ENCODE data around the gene PTK7. TPM values are rescaled to one million over a fixed set of nuclear protein-coding genes. Genes with fewer than 3 reads are reported as not detected.
"Not testable (repeated sequence)": the region's sequence is repeated elsewhere in the genome, so short reads cannot be mapped to it uniquely, and the experiment has no call there.

The PTK7 gene
- total and polyA plus RNA-seq, 4 experiments from 2014 or later = 0.08 to 0.42 (median 0.26) TPM; not detected in 1

DNA sequence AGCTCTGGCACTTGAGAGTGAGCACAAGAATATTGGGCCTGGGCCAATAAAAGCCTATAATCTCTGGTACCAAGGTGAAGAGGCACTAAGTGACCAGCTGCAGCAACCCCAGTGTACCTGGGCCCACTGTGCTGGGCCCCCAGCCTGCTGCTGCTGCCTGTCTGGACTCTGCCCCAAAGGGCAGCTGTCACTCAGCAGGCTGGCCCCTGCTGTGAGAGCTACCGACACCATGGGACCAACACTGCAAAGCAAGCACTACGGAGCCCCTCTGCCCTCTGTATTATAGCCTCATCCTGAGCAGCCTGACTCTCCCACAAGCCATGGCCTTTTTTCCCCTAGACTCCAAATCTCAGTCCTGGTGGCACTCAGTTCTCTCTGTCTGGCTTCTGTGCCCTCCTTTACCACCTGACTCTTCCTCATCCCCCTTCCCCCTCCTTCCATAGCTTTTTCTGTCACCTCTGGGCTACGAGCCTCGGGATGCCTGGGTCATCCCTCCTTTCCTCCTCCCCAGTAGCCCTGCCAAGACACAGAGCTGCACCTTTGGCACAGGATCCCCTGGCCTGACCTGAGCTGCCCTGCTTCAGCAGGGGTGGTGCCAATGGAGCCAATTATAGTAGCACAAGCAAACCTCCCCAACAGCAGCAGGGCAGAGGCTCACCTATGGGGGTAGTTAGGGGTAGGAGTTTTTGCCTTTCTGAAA is 40.5 kb upstream of the PTK7 start:
- no peak for DNase-seq
- H3K27me3 Mint-ChIP-seq = no peaks in the 10 kb centered on the region
- CTCF ChIA-PET (ENCODE audit: partially characterized antibody) = interaction anchor here (2.1 kb wide), 1 partner anchor 18 kb away, joined by 5 read pairs; the partner anchor contains the start of gene CUL7
- peaks cover 0 to 6% (median under 1%) of the 10 kb centered on the region in 4 donors for H3K4me1 Mint-ChIP-seq
- H3K9me3 Mint-ChIP-seq = peaks cover 0 to 2% (median 0%) of the 10 kb centered on the region in 8 donors
- Histone ChIP-seq H3K4me3 (ENCODE audit: low read length in 2 of 2) (no peak overlapping the region), H3K27me3 (ENCODE audit: insufficient read depth, low read length) (no peaks in the 10 kb centered on the region), H3K9me3 (ENCODE audit: control insufficient read depth in 1 of 2, low read length in 2 of 2) (no peaks in the 10 kb centered on the region), H3K27ac (ENCODE audit: low read depth, low read length) (no peak overlapping the region), H3K36me3 (ENCODE audit: insufficient read depth, low read length) (peaks cover 38% of the 10 kb centered on the region), H3K4me1 (ENCODE audit: insufficient read depth, low read length) (no peaks in the 10 kb centered on the region)
- POLR2A ChIA-PET (ENCODE audit: partially characterized antibody) = interaction anchor here (1.4 to 2.0 kb wide), 2 partner anchors 21 to 23 kb away, joined by 4 to 5 read pairs; partner anchors contain the start of genes KLC4, KLHDC3 and MRPL2
- H3K27ac Mint-ChIP-seq = peak overlapping the region in 3 of 7 donors; percentile 29 to 50 (median 40)
- intact Hi-C loops (cut with micrococcal nuclease) = no loop called here
- H3K4me3 Mint-ChIP-seq = no peak overlapping the region
- H3K36me3 Mint-ChIP-seq = peaks cover 22 to 52% of the 10 kb centered on the region in 2 donors

GRCh38 chr6:43036712-43037111 is 39.4 kb upstream of the PTK7 start:
- POLR2A ChIA-PET (ENCODE audit: partially characterized antibody) = interaction anchor here (1.4 kb wide), 1 partner anchor 22 kb away, joined by 4 read pairs; the partner anchor contains the start of gene KLHDC3
- Mint-ChIP-seq H3K36me3 (peaks cover 20 to 53% of the 10 kb centered on the region in 2 donors), H3K27me3 (no peaks in the 10 kb centered on the region), H3K4me1 (peaks cover 0 to 6% (median under 1%) of the 10 kb centered on the region in 4 donors), H3K9me3 (peaks cover 0 to under 1% (median 0%) of the 10 kb centered on the region in 8 donors), H3K27ac (peak overlapping the region in 1 of 7 donors; percentile 36), H3K4me3 (no peak overlapping the region)
- CTCF ChIA-PET (ENCODE audit: partially characterized antibody) = interaction anchor here (2.1 kb wide), 1 partner anchor 17 kb away, joined by 5 read pairs; the partner anchor contains the start of gene CUL7
- H3K4me3 ChIP-seq (ENCODE audit: low read length in 2 of 2) = no peak overlapping the region
- H3K27ac ChIP-seq (ENCODE audit: low read depth, low read length) = no peak overlapping the region
- DNase-seq = no peak
- H3K9me3 ChIP-seq (ENCODE audit: control insufficient read depth in 1 of 2, low read length in 2 of 2) = no peaks in the 10 kb centered on the region
- H3K27me3 ChIP-seq (ENCODE audit: insufficient read depth, low read length) = no peaks in the 10 kb centered on the region
- H3K36me3 ChIP-seq (ENCODE audit: insufficient read depth, low read length) = peaks cover 38% of the 10 kb centered on the region
- intact Hi-C loops (cut with micrococcal nuclease) = no loop called here
- no peaks in the 10 kb centered on the region for H3K4me1 ChIP-seq (ENCODE audit: insufficient read depth, low read length)

DNA sequence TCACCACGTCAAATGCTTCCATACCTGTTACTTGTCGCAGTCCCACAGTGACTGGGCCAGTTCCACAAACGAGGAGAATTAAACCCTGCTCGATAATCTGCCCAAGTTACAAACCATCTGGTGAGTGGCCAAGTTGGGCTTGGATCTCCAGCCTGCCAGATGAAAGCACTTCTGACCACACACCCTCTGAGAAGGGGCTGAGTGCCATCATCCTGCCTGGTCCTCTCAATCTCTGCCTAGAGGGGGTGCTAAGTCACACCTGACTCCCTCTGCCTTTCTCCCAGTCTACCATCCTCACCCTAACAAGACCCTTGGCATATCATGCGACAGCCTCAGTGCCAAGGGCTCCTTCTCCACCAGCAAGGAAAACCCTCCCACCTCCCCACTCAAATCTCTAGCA is 38.9 kb upstream of the PTK7 start:
- H3K4me3 Mint-ChIP-seq = no peak overlapping the region
- ChIA-PET CTCF (ENCODE audit: partially characterized antibody) (no interaction called here), POLR2A (ENCODE audit: partially characterized antibody) (no interaction called here)
- peak overlapping the region in 2 of 7 donors; percentile 46 to 54 for H3K27ac Mint-ChIP-seq
- Histone ChIP-seq H3K4me3 (ENCODE audit: low read length in 2 of 2) (no peak overlapping the region), H3K9me3 (ENCODE audit: control insufficient read depth in 1 of 2, low read length in 2 of 2) (no peaks in the 10 kb centered on the region), H3K4me1 (ENCODE audit: insufficient read depth, low read length) (no peaks in the 10 kb centered on the region), H3K36me3 (ENCODE audit: insufficient read depth, low read length) (peaks cover 36% of the 10 kb centered on the region), H3K27me3 (ENCODE audit: insufficient read depth, low read length) (no peaks in the 10 kb centered on the region), H3K27ac (ENCODE audit: low read depth, low read length) (no peak overlapping the region)
- peaks cover 0 to 6% (median under 1%) of the 10 kb centered on the region in 4 donors for H3K4me1 Mint-ChIP-seq
- no peak for DNase-seq
- peaks cover 17 to 50% of the 10 kb centered on the region in 2 donors for H3K36me3 Mint-ChIP-seq
- no peaks in the 10 kb centered on the region for H3K27me3 Mint-ChIP-seq
- intact Hi-C loops (cut with micrococcal nuclease) = no loop called here
- no peaks in the 10 kb centered on the region for H3K9me3 Mint-ChIP-seq

DNA sequence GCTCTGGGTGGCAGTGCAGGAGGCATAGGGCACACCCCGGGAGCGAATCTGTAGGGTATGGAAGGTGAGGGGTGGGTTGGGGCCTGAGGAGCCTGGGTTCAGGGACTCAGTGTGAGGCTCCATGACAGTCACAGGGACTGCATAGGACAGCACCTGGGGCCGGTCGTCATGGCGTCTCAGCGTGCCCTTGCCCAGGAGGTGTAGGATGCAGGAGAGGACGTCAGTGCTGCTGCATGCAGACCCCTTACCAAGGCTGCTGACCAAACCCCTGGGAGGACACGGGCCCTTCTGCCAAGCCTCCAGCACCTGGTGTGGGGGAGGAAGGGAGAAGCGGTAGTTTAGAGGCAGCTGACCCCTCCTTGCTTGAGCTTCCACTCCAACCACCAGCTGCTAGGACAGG is 38.4 kb upstream of the PTK7 start:
- no peak overlapping the region for H3K4me3 Mint-ChIP-seq
- H3K27ac Mint-ChIP-seq = peak overlapping the region in 1 of 7 donors; percentile 46
- H3K27ac ChIP-seq (ENCODE audit: low read depth, low read length) = no peak overlapping the region
- H3K9me3 ChIP-seq (ENCODE audit: control insufficient read depth in 1 of 2, low read length in 2 of 2) = no peaks in the 10 kb centered on the region
- no peak overlapping the region for H3K4me3 ChIP-seq (ENCODE audit: low read length in 2 of 2)
- DNase-seq = no peak
- no peaks in the 10 kb centered on the region for H3K27me3 Mint-ChIP-seq
- H3K36me3 Mint-ChIP-seq = peaks cover 21 to 53% of the 10 kb centered on the region in 2 donors
- H3K4me1 ChIP-seq (ENCODE audit: insufficient read depth, low read length) = no peaks in the 10 kb centered on the region
- H3K27me3 ChIP-seq (ENCODE audit: insufficient read depth, low read length) = no peaks in the 10 kb centered on the region
- intact Hi-C loops (cut with micrococcal nuclease) = no loop called here
- peaks cover 0 to 6% (median under 1%) of the 10 kb centered on the region in 4 donors for H3K4me1 Mint-ChIP-seq
- H3K9me3 Mint-ChIP-seq = no peaks in the 10 kb centered on the region
- CTCF ChIA-PET (ENCODE audit: partially characterized antibody) = no interaction called here
- H3K36me3 ChIP-seq (ENCODE audit: insufficient read depth, low read length) = peaks cover 32% of the 10 kb centered on the region
- POLR2A ChIA-PET (ENCODE audit: partially characterized antibody) = no interaction called here

GRCh38 chr6:43038727-43039126 is 37.4 kb upstream of the PTK7 start:
- Mint-ChIP-seq H3K27ac (peak overlapping the region in 2 of 7 donors; percentile 46 to 79), H3K4me3 (no peak overlapping the region), H3K27me3 (no peaks in the 10 kb centered on the region), H3K36me3 (peaks cover 24 to 55% of the 10 kb centered on the region in 2 donors), H3K9me3 (no peaks in the 10 kb centered on the region), H3K4me1 (no peaks in the 10 kb centered on the region)
- intact Hi-C loops (cut with micrococcal nuclease) = no loop called here
- Histone ChIP-seq H3K36me3 (ENCODE audit: insufficient read depth, low read length) (peaks cover 39% of the 10 kb centered on the region), H3K9me3 (ENCODE audit: control insufficient read depth in 1 of 2, low read length in 2 of 2) (no peaks in the 10 kb centered on the region), H3K4me3 (ENCODE audit: low read length in 2 of 2) (no peak overlapping the region), H3K27me3 (ENCODE audit: insufficient read depth, low read length) (no peaks in the 10 kb centered on the region), H3K4me1 (ENCODE audit: insufficient read depth, low read length) (no peaks in the 10 kb centered on the region), H3K27ac (ENCODE audit: low read depth, low read length) (no peak overlapping the region)
- no peak for DNase-seq
- ChIA-PET POLR2A (ENCODE audit: partially characterized antibody) (interaction anchor here (0.7 to 1.2 kb wide), 3 partner anchors 17 to 586 kb away, joined by 3 to 5 read pairs (median 4); partner anchors contain the start of gene RRP36), CTCF (ENCODE audit: partially characterized antibody) (no interaction called here)

DNA sequence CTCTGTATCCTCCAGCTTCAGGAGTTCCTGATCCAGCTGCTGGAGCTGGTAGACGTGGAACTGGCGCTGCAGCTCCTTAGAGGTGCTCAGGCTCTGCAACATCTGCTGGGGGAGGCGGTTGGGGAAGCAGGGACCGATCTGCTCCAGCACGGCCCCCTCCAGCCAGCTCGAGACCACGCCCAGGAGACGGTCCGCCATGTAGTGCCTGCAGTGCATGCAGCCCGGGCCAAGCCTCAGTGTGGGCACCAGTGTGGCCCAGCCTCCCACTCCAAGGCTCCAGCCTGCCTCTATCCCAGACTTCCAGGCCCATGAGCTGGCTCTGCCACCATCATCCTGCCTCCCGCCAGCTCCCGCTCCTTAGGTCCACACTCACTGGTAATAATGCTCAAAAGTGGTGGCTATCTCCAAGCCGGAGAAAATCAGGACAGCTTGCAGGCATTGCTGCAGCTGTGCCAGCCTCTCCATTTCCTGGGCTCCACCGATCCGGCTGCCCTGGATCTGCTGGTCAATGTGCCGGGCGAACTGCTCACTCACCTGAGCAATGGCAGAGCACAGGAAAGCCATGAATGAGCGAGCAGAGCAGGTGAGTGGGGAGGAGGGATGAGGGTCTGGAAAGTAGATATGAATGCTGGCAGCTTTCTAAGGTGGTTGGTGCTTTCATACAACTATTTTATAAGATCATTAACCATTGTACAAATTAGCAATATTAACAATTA is 35.4 kb upstream of the PTK7 start:
- peak overlapping the region in 1 of 7 donors; percentile 22 for H3K27ac Mint-ChIP-seq
- H3K36me3 Mint-ChIP-seq = peaks cover 26 to 52% of the 10 kb centered on the region in 2 donors
- H3K4me3 ChIP-seq (ENCODE audit: low read length in 2 of 2) = no peak overlapping the region
- H3K27ac ChIP-seq (ENCODE audit: low read depth, low read length) = no peak overlapping the region
- H3K9me3 Mint-ChIP-seq = no peaks in the 10 kb centered on the region
- no peaks in the 10 kb centered on the region for H3K4me1 Mint-ChIP-seq
- CTCF ChIA-PET (ENCODE audit: partially characterized antibody) = no interaction called here
- no peak for DNase-seq
- peaks cover 42% of the 10 kb centered on the region for H3K36me3 ChIP-seq (ENCODE audit: insufficient read depth, low read length)
- POLR2A ChIA-PET (ENCODE audit: partially characterized antibody) = no interaction called here
- H3K27me3 Mint-ChIP-seq = no peaks in the 10 kb centered on the region
- no peaks in the 10 kb centered on the region for H3K27me3 ChIP-seq (ENCODE audit: insufficient read depth, low read length)
- intact Hi-C loops (cut with micrococcal nuclease) = no loop called here
- H3K4me3 Mint-ChIP-seq = no peak overlapping the region
- no peaks in the 10 kb centered on the region for H3K9me3 ChIP-seq (ENCODE audit: control insufficient read depth in 1 of 2, low read length in 2 of 2)
- no peaks in the 10 kb centered on the region for H3K4me1 ChIP-seq (ENCODE audit: insufficient read depth, low read length)

DNA sequence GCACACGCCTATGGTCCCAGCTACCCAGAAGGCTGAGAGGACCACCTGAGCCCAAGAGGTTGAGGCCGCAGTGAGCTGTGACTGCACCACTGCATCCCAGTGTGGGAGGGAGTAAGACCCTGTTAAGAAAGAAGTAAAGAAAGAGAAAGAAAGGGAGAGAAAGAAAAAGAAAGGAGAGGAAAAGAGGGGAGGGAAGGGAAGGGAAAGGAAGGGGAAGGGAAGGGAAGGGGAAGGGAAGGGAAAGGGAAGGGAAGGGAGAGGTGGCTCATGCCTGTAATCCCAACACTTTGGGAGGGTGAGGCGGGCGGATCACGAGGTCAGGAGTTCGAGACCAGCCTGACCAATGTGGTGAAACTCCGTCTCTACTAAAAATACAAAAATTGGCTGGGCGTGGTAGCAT is 34.6 kb upstream of the PTK7 start:
- CTCF ChIA-PET (ENCODE audit: partially characterized antibody); H3K27me3 Mint-ChIP-seq; H3K9me3 Mint-ChIP-seq; DNase-seq; H3K4me3 Mint-ChIP-seq; H3K27ac Mint-ChIP-seq; POLR2A ChIA-PET (ENCODE audit: partially characterized antibody); H3K9me3 ChIP-seq (ENCODE audit: control insufficient read depth in 1 of 2, low read length in 2 of 2); H3K4me3 ChIP-seq (ENCODE audit: low read length in 2 of 2); H3K4me1 Mint-ChIP-seq; H3K27ac ChIP-seq (ENCODE audit: low read depth, low read length); H3K27me3 ChIP-seq (ENCODE audit: insufficient read depth, low read length); H3K4me1 ChIP-seq (ENCODE audit: insufficient read depth, low read length); intact Hi-C loops (cut with micrococcal nuclease): not testable (repeated sequence)
- peaks cover 29 to 57% of the 10 kb centered on the region in 2 donors for H3K36me3 Mint-ChIP-seq
- H3K36me3 ChIP-seq (ENCODE audit: insufficient read depth, low read length) = peaks cover 45% of the 10 kb centered on the region
